Chondrocyte (in vitro differentiated cells): ENCODE results near the gene ATP11A. TPM values are rescaled to one million over a fixed set of nuclear protein-coding genes. Genes with fewer than 3 reads are reported as not detected.

ENCODE experiments used
- DNase-seq: peaks from one replicate; pipeline ENCODE4 v3.0.0; 2021; ENCODE audit warnings: mixed read lengths, low spot score
- H3K27ac Mint-ChIP-seq: one replicate; pipeline ENCODE4 v1.8.0; 2021; ENCODE audit warnings: mild to moderate bottlenecking, moderate library complexity, mixed read lengths; ENCODE audit not compliant: unreplicated experiment
- H3K27me3 Mint-ChIP-seq: 2 replicates; pipeline ENCODE4 v1.8.0; 2021; ENCODE audit warnings: low read depth, mixed read lengths
- H3K36me3 Mint-ChIP-seq: 2 replicates; pipeline ENCODE4 v1.8.0; 2021; ENCODE audit warnings: low read depth, mixed read lengths
- H3K4me1 Mint-ChIP-seq: 2 replicates; pipeline ENCODE4 v1.8.0; 2021; ENCODE audit warnings: low read depth, mild to moderate bottlenecking, mixed read lengths
- H3K4me3 Mint-ChIP-seq: one replicate; pipeline ENCODE4 v1.8.0; 2021; ENCODE audit warnings: mild to moderate bottlenecking, moderate library complexity, mixed read lengths; ENCODE audit not compliant: unreplicated experiment
- H3K9me3 Mint-ChIP-seq: 2 replicates; pipeline ENCODE4 v1.8.0; 2021; ENCODE audit warnings: low read depth, mixed read lengths
- total RNA-seq: library from RNA; stranded (reverse); gene quantifications from 3 replicates; pipeline ENCODE4 v1.2.1, GENCODE V29; 2021
- TF ChIP-seq, protein P1 (sequence below): fragments of 200-600 bp; sonication (generic); IDR thresholded peaks from 2 replicates; pipeline ENCODE4 v1.5.0; 2021; ENCODE audit warnings: antibody characterized with exemption, mild to moderate bottlenecking, moderate library complexity

Gene ATP11A
- total RNA-seq, 1 donor from 2014 or later, result 13.1 TPM

GRCh38 chr13:112877539-112877938, 187.7 kb downstream of the ATP11A start:
- no peaks in the 10 kb centered on the region for H3K9me3 Mint-ChIP-seq
- peaks cover 5% of the 10 kb centered on the region for H3K36me3 Mint-ChIP-seq
- H3K27me3 Mint-ChIP-seq, result no peaks in the 10 kb centered on the region
- H3K27ac Mint-ChIP-seq, result no peak overlapping the region
- DNase-seq, result peak; percentile 85
- no peaks in the 10 kb centered on the region for H3K4me1 Mint-ChIP-seq
- TF ChIP-seq, protein P1, sequence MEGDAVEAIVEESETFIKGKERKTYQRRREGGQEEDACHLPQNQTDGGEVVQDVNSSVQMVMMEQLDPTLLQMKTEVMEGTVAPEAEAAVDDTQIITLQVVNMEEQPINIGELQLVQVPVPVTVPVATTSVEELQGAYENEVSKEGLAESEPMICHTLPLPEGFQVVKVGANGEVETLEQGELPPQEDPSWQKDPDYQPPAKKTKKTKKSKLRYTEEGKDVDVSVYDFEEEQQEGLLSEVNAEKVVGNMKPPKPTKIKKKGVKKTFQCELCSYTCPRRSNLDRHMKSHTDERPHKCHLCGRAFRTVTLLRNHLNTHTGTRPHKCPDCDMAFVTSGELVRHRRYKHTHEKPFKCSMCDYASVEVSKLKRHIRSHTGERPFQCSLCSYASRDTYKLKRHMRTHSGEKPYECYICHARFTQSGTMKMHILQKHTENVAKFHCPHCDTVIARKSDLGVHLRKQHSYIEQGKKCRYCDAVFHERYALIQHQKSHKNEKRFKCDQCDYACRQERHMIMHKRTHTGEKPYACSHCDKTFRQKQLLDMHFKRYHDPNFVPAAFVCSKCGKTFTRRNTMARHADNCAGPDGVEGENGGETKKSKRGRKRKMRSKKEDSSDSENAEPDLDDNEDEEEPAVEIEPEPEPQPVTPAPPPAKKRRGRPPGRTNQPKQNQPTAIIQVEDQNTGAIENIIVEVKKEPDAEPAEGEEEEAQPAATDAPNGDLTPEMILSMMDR, result no peak
- H3K4me3 Mint-ChIP-seq, result no peak overlapping the region

DNA sequence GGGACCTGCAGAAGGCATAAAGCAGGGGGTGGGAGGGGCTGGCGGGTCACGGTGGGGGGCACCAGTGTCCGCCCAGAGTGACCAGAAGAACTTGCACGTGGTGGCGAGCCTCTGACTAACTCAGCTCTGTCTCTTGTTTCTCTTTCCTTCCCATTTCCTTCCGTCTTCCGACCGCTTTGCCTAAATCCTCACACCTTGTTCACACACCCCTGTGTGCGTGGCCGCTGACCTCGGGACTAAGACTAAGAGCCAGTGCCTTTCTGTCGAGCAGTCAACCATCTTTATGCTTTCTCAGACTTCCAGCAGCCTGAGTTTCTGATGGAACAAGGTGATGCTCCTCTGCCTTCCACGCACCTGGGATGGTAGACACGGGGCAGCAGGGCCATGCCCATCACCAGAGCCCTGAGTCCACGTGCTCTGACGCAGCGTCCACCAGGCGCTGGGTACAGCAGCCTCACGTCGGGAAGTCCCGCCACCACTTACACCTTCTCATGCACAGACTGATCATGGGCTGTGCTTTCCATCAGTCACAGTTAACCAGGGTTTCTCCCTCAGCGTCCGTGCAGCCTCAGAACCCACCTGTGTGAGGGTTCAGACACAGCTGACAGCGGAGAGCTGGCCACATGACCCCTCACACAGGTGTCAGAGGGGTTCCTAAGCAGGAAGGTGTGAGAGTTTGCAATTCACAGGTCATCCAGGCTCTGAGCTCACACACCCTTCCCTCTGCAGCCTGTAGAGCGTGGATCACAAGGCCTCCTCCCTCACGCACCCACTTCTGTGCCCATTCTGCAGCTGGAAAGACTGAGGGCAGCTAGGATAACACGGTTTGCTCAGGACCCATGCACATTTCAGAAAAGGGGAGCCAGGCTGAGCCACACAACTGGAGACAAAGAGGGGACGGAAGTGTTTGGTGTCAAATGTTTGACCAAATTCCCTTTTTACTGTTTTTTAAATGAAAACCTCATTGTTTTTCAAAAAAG, 188.4 kb downstream of the ATP11A start:
- Mint-ChIP-seq H3K4me1 (no peaks in the 10 kb centered on the region), H3K36me3 (peaks cover 5% of the 10 kb centered on the region), H3K9me3 (no peaks in the 10 kb centered on the region), H3K27me3 (no peaks in the 10 kb centered on the region), H3K4me3 (no peak overlapping the region), H3K27ac (no peak overlapping the region)
- TF ChIP-seq, protein P1, result no peak
- peak; percentile 63 for DNase-seq

GRCh38 chr13:112879283-112879833, 189.5 kb downstream of the ATP11A start:
- TF ChIP-seq, protein P1, result no peak
- Mint-ChIP-seq H3K36me3 (peaks cover 5% of the 10 kb centered on the region), H3K4me1 (no peaks in the 10 kb centered on the region), H3K27me3 (no peaks in the 10 kb centered on the region), H3K4me3 (no peak overlapping the region), H3K27ac (no peak overlapping the region), H3K9me3 (no peaks in the 10 kb centered on the region)
- DNase-seq, result peak; percentile 54

GRCh38 chr13:112880221-112880641, 190.4 kb downstream of the ATP11A start:
- DNase-seq, result peak; percentile 87
- no peak overlapping the region for H3K4me3 Mint-ChIP-seq

GRCh38 chr13:112880976-112881540, 191.2 kb downstream of the ATP11A start:
- Mint-ChIP-seq H3K27me3 (no peaks in the 10 kb centered on the region), H3K9me3 (no peaks in the 10 kb centered on the region), H3K36me3 (peaks cover 5% of the 10 kb centered on the region), H3K27ac (no peak overlapping the region), H3K4me1 (peaks cover 6% of the 10 kb centered on the region), H3K4me3 (no peak overlapping the region)
- peak; percentile 87 for DNase-seq
- TF ChIP-seq, protein P1, result no peak

More at GRCh38 chr13:112880221-112880641, 190.4 kb downstream of the ATP11A start:
- Mint-ChIP-seq H3K9me3 (no peaks in the 10 kb centered on the region), H3K27me3 (no peaks in the 10 kb centered on the region), H3K36me3 (peaks cover 5% of the 10 kb centered on the region), H3K27ac (no peak overlapping the region), H3K4me1 (no peaks in the 10 kb centered on the region)
- TF ChIP-seq, protein P1, result no peak
